Jurkat, Clone E6-1 (cell line): ENCODE data around the gene FAM187B.
A peak's percentile ranks its signal among the peaks of the same experiment; 100 is the strongest.

Experiments used
- DNase-seq: peaks from one replicate; pipeline ENCODE4 v3.0.0-alpha.2; 2011; ENCODE audit warnings: low read depth, low spot score
- H3K4me3 ChIP-seq: 2 replicates; pipeline ENCODE4 v1.5.1; 2011; ENCODE audit warnings: mild to moderate bottlenecking, low read length, control low read depth, moderate library complexity

Gene FAM187B

DNA sequence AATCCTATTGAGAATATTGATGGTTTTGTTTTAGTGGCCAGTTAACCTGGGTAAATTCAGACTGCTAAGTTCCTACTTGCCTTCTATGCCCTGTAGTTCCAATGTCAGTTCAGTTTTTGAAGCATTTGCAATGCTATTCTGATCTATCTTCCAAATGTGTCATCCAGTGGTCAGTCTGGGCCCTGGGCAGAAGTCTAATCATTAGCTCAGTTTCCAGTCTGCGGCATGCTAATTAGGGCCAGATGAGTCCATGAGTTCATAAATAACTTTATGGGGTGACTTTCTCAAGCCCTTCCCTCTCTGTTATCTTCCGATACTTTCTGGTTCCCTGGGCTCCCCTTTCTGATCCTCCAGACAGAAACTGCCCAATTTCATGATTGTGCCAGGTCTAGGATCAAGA is 32.7 kb downstream of the FAM187B start:
- no peak overlapping the region for H3K4me3 ChIP-seq
- no peak for DNase-seq

DNA sequence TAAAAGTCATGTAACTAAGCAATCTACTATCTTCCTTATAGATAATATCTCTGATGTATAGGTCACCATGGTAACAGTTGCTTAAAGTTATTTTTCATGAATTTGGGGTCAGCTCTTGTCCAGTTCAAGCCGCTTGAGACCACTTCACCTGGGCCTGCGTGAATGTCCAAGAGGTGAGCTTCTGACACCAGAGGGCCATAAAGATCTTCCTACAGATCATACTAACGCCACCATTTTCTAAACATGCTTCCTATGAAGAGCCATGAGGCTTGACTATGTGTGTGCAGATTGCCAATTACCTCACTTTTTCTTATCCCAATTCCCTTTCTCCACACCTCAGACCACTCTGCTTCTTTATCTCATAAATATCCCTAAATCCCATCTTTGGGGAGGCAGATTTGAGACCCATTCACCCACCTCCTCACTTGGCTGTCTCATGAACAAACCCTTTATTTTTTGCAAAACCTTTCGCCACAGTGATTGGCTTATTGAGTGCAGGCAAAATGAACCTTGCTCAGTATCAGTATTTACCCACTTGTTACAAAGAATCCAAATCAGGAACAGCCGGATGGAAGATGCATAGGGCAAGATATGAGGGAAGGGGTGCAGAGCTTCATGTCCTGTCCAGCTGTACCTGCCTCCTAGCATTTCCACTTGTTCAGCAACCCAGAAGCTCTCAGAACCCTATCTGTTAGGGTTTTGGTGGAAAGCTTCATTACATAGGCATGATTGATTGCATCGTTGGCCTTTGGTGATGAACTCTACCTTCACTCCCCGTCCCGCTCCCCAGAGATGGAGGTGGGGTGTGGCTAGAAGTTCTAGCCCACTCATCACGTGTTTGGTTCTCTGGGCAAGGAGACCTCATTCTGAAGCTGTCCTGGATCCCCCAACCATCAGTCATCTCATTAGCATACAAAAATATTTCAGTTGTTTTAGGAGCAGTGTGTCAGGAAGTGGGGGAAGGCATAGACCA is 34.2 kb downstream of the FAM187B start:
- H3K4me3 ChIP-seq: no peak overlapping the region
- no peak for DNase-seq

DNA sequence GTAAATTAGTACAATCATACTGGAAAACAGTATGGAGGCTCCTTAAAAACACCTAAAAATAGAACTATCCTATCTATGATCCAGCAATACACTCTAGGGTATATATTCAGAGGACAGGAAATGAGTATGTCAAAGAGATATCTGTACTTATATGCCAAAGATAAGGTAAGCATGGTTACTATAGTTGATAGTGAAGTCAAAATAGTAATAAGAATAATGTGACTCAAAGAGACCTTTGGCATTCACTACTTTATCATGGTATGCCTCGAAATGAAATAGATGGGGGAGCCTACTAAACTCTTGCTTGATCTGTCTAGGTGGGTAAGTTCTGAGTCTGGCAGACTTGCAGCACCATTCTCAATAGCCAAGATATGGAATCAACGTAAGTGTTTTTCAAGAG is 43.7 kb downstream of the FAM187B start:
- H3K4me3 ChIP-seq: no peak overlapping the region
- no peak for DNase-seq

DNA sequence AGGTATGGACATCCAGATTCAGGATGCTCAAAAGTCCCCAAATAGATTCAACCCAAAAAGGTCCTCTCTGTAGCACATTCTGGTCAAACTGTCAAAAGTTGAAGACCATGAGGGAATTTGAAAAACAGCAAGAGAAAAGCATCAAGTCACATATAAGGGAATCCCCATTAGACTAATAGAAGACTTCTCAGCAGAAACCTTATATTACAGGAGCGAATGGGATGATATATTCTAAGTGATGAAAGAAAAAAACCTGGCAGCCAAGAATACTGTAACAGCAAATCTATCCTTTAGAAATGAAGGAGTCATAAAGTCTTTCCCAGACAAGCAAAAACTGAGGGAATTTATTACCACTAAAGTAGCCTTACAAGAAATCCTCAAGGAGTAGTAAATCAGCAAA is 44.3 kb downstream of the FAM187B start:
- no peak for DNase-seq
- no peak overlapping the region for H3K4me3 ChIP-seq

DNA sequence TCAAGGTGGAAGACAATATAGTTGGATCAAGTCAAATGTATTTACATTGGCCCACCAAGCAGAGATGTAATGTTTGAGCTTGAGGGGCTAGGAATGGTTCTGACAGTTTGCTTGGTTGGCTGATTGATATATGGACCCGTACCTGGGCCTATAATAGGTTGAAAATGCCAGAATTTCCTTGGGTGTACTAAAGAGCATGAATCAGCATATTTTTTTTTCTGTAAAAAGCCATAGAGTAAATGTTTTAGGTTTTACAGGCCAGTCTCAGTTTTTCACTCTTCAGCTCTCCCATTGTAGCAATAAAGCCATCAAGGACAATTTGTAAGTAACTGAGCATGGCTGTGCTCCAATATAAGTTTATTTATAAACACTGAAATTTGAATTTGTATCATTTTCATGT is 47.2 kb downstream of the FAM187B start:
- H3K4me3 ChIP-seq: no peak overlapping the region
- no peak for DNase-seq

- DNase-seq: peak; percentile 48
- H3K4me3 ChIP-seq: no peak overlapping the region
Observed at GRCh38 chr19:35179830-35180229, 48.7 kb downstream of the FAM187B start.

DNA sequence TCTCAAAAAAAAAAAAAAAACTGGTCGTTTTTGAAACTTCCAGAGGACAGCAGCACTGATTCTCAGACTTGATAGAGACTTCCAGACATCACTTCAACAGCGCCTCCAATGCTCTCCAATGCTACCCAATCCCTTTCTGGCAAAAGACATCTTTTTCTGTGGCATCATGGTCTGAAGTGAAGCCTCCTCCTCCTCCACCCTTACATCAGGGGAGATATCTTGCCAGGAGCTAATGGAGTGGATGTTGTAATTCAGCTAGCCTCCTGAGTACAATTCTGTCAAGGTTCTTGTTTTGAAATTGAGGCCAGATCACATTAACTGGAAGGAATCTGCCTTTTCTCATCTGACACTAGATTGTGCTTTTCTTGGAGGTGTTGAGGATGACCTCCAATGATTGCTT is 49.8 kb downstream of the FAM187B start:
- DNase-seq: no peak
- H3K4me3 ChIP-seq: no peak overlapping the region

GRCh38 chr19:35177377-35178274 is 50.9 kb downstream of the FAM187B start:
- no peak overlapping the region for H3K4me3 ChIP-seq
- no peak for DNase-seq

- no peak overlapping the region for H3K4me3 ChIP-seq
- DNase-seq: no peak
Observed at GRCh38 chr19:35176181-35176570, 52.4 kb downstream of the FAM187B start.
